Measurements from ENCODE around the gene RAMP3.
A peak's percentile ranks its signal among the peaks of the same experiment; 100 is the strongest.
"Not testable (repeated sequence)": the region's sequence is repeated elsewhere in the genome, so short reads cannot be mapped to it uniquely, and the experiment has no call there.

The RAMP3 gene

DNA sequence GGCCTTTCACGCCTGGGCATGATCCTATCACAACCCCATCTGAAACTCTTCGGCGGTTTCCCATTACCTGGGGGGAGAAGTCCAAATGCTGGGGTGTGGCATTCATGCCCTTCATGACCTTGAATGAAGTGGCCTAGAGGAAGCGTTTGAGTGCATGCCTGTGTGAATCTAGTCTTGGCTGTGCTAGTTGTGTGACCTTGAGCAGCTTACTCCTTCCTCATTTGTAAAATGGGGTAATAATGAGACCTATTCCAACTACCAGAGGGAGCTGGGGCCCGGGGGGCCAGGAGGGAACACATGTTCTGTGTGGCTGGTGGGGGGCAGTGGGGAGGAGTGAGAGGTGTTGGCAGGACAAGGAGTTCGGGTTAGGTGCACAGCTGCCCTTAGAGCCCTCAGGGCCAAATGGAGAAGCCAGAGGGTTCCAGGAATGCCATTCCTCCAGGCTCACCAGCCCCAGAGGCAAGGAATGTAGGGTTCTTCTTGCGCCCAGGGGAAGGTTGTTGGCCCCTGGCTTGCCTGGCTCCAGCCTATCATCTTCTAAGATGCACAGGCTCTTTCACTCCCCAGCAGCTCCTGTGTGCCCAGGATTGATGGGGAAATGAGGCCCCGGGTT, 24.8 kb upstream of the RAMP3 start:
- no peak for DNase-seq

DNA sequence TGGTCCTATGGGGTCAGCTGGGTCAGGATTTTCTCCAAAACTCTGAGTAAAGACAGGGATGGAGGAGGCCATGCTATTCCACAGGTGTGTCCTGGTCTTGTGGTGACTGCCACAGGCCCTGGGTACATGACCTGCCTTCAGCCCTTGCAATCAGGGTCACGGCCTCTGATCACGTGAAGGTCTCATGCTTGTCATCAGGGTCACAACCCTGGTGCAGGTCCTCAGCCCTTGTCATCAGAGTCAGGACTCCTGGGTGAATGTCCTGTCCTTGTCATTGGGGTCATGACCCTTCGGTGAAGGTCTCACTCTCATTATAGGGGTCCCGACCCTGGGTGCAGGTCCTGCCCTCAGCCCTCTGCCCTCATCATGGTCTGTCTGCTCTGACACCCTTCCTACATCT, 24.2 kb upstream of the RAMP3 start:
- DNase-seq = no peak

DNA sequence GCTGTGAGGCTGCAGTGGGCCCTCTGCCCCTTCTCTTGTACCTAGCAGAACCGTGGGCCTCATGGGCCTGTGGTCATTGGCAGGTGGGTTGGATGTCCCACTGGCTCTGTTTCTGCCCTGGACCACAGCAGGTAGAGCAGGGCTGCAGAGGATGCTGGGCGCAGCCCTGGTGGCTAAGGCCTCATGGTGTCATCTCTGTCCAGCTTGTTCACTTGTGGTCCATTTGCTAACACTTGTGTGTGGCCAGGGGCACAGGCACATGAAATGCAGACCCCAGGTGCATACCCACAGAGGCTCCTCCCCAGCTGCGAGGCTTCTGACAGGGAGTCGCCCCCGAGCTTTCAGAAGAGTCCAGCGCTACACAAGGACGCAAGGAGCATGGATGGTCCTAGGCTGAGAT, 23.7 kb upstream of the RAMP3 start:
- no peak for DNase-seq

DNA sequence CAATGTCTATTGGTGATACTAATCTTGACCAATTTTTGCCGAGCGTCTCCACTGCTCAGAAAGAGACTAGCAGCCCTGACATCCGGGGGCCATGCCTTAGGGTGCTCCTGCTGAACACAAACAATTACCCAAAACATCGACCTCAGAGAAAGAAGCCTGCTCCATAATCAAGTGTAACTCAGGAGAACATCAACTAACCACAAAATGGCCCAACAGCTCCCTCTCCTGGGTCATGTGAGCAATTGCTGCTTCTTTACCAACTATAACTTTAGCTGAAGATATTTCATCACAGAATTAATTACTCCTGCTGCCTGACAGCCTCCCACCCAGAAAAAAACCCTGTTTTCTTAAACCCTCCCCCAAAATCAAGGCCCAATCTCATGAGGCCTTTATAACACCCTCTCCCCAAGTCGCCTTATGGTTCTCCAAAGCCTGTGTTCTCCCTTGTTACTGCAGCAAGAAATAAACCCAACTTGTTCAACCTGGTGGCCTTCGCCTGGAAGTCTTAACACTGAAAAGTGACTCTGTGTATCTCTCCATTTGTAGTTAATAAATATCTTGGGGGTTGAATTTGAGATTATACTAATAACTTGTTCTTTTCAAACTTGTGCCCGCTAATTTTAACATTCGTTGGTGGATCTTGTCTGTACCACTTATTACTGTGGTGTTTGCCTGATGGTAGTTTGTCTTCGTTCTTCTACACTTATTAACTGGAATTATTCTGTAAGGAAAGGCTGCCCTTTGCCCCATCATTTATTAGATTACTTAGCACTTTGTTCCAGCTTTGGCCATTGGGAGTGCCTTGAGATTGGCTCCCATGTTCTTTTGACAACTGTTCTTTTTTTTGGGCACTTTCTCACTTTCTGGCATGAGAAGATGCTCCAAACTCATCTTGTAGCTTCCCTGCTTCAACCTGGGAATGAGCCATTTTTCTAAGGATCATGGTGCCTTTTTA, 21.2 kb upstream of the RAMP3 start:
- peak; percentile 54 for DNase-seq

DNA sequence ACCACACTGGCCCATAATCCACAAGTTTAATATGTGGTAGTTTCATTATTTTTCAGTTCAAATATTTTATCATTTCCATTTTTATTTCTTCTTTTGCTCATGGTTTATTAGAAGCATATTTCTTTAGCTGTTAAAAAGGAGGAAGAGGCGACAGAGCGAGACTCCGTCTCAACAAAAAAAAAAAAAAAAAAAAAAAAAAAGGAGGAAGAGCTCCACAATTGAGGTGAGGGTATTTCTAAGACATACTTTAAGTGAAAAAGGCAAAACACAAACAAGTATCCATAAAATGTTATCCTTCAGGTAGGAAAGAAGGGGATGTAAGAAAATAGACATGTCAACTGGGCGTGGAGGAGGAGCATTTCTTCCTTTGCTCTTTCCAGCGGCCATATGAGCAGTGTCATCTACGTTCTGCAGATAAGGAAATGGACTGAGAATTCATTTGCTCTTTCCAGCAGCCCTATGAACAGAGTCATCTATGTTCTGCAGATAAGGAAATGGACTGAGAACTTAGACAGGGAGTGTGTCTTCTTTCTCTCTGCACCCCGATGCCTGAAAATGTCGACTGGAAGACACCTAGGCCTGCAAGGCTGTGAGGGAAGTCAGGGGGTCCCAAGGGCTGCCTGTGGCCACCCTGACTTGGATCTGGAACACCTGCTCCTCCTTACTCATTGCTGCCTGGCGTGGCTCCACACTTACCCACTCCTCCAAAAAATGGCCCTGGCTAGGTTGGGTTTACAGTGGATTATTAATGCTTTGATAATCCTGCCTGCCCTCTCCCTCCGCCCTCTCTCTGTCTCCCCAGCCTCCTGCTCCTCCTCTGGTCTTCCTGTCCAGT, 18.9 kb upstream of the RAMP3 start:
- no peak for DNase-seq

DNA sequence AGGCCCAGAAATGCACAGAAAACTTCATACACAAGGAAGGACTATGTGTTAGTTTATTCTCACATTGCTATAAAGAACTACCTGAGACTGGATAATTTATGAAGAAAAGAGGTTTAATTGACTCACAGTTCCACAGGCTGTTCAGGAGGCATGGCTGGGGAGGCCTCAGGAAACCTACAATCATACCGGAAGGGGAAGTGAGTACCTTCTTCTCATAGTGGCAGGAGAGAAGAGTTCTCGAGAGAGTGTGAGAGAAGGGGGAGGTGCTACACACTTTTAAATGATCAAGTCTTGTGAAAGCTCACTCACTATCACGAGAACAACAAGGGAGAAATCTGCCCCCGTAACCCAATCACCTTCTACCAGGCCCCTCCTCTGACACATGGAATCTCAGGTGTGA, 16.8 kb upstream of the RAMP3 start:
- no peak for DNase-seq

DNA sequence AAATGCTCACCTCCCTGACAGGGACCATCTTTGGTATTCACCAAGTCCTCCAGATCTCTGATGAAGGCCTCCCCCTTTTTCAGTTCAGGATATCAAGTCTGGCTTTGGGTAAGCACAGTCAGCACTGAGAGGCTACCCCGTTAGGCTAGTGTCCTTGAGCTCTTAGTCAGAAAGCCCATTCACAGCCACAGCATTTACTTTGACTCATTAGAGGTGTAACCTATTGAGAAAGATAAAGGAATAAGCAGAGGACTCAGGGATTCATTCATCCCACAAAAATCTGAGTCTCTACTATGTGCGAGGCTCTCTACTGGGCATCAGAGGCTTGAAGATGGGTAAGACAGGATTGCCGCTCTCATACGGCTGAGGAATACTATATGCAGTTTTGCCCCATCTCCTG, 14.0 kb upstream of the RAMP3 start:
- DNase-seq = no peak

DNA sequence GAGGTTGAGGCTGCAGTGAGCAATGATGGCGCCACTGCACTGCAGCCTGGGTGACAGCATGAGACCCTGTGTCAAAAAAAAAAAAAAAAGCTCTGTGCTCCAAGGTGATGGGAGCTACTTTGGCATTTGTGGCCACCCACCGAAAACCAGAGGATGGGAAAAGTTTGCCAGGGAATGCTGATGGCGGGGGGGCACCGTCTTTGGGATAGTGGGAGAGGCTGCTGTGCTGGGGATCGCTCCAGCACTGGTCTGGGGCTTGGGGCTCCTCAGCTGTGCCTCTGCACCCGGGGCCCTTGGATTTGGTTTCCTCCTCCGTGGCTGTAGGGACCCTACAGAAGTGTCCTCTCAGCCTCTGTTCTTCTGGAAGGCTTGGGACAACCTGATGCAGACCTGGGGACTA, 11.7 kb upstream of the RAMP3 start:
- DNase-seq = no peak

DNA sequence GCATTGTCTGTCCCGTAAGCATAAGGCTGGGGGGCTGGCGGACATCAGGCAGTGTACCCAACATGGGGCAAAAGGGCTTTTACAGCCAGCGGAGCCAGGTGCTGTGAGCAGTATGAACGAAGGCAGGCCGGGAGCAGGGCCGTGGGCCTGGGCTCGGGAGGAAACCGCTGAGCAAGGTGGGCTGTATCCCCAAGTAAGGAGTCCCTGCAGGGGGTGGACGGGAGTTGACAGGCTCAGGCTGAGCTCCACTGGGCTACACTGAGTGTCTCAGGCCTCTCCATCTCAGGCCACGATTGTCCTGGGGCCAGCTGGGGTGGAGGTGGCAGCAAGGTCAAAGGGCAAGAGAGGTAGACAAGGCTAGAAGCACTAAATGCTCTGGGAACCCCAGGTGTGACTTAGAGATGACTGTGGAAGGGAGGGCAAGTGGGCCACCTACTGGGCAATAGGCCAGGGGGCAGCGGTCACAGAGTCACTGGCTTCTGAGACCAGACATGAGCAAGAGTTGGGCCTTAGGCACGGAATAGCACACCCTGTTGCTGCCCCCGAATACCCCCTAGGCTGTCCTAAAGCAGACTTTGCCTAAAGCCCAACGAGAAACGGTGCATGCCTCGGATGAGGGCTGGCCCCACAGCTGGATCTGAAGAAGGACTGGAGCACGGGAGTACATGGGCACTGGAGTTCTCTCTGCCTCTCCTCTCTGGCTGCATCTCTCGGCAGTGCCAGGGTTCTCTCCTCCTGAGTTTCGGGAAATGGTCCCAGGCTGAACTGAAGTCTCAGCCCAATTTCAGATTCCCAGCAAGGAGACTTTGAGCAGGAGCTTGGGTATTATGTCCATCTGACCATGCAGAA, 10.8 kb upstream of the RAMP3 start:
- DNase-seq = no peak

DNA sequence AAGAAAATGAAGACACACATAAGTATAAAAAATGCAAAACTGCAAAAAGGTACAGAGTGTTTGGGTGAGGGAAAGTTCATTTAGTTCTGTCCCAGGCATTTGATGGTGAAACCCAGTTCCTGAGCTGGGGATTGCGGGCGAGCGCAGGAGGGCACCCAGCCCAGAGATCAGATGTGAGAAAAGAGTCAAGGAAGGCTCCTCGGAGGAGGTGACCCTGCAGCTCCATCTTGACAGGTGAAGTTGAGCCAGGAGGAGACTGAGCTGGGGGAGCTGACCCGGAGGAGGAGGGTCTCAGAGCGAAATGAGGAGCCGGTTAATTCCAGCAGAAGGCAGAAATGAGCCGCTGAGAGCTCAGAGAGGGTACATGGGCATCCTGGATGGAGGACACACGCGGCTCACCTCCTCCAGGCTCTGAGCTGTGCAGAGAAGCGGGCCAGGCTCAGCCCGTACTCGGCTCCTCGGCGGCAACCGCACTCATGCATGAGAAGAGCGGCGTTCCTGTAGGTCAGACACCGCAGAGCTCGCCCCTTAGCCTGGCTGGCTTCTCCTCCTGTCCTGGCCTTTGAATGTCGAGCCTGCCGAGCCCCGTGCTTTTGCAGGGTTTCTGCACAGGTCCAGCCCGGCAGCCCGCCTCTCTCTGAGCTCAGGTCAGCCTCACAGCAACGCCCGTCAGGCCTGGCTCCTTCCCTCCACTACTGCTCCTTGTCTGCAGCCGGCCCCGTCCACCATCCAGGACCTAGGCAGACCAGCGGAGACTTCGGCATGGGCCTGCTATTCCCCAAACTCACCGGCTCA, 9.5 kb upstream of the RAMP3 start:
- no peak for DNase-seq

DNA sequence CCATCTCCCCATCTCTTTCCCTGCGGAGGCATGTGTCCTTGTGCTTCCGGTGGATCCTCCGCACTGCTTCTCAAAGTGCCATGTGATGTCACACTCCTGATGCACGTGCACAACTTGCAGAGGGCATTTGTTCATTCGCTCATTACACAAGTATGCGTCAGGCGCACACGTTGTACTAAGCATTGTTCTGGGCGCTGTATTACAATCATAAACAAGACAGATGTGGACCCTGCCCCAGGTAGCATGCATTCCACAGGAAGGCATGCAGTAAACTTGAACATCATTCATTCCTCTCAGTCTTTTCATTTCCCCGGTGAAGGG, 9.0 kb upstream of the RAMP3 start:
- no peak for DNase-seq

DNA sequence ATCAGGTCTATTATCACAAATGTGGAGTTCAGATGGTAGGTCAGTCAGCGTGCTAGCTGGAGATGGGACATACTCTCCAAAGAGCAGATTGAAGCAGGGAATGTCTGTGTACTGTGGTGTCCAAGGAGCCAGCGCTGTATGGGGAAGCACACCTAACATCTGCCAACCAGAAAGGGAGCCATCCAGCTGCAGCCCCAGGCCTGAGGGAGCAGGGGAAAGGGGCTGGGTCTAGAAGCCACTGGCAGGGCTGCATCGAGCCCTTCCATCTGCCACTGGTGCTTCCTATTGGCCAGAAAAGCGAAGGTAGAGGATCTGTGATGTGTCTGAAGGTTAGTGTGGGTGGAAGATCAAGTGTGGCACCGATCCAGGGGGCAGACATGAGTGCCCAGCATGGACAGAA, 8.0 kb upstream of the RAMP3 start:
- no peak for DNase-seq

DNA sequence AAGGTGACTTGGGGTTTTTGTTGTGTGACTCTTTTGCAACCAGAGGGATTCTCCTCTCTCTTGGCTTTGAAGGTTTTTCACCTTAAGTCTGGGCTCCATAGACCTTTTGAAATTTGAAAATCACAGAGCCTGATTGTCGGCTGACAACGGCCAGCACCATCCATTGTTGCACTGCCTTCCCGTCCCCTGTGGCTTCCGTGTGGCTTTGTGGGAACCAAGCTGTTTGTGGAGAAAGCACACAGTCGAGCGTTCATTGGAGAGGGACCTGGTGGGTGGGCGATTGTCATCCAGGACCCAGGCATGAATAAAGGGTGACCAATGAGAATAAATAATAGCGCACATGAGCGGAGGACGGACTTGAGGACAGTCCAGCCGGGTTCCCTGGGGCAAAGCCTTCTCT, 7.4 kb upstream of the RAMP3 start:
- no peak for DNase-seq

DNA sequence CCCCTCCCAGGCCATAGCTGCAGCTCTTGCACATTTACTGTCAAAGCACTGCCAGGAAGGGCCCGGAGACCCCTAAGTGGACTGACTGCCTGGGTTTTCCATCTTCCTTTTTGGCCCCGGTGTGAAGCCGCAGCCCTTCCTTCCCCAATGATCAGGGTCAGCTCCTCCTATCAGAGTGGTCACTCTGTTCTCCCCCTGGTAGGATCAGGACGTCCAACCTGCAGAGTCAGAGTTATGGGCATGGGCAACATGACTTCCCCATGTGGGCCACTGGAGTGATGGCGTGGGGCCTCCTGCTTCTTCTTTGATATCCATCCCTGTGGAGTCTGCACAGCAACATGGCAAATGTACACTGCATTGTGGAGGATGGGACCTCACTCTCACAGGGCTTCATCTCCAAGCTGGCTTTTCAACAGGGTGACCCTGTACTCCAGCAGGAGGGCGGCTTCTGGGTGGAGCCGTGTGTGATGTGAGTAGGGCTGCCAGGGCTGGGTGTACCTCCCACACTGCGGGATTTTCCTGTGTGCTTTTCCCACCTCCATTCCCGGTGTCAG, 6.4 kb upstream of the RAMP3 start:
- no peak for DNase-seq

DNA sequence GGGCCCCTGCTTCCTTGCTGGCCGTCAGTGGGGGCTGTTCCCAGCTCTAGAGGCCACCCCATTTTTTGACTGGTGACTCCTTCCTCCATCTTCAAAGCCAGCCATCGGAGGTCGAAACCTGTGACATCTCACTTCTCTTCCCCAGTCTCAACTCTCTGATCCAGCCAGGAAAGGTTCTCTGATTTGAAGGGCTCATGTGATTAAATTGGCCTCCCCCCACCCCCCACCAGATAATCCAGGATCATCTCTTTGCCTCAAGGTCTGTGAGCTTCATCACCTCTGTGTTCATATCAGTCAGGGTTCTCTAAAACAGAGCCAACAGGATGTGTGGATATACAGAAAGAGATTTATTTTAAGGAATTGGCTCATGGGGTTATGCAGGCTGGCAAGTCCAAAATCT, 5.6 kb upstream of the RAMP3 start:
- DNase-seq = no peak

DNA sequence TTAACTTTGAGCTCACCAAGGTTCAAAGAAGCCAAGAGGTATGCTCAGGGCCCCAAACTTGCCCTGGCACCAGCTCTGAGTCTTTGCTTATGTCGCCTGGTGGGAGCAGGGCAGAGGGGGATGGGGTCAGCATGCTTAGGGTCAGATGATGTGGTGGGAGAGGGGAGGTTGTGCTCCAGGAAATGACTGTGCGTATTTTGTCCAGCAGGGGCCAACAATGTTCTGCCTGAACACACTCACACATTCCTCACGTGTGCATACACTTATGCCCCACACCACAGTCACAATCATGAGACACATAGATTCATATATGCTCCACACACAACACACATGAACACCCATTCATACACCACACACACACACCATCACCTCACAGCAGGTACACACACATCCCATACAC, 4.4 kb upstream of the RAMP3 start:
- DNase-seq = no peak

DNA sequence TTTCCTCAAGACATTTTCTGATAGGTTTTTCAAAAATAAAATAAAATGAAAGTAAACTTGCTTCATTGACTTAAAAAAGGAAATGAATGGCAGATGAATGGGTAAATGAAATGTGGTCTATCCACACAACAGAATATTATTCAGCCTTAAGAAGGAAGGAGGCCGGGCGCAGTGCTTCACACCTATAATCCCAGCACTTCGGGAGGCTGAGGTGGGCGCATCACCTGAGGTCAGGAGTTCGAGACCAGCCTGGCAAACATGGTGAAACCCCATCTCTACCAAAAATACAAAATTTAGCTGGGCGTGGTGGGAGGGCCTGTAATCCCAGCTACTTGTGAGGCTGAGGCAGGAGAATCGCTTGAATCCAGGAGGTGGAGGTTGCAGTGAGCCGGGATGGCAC, 3.7 kb upstream of the RAMP3 start:
- DNase-seq = not testable (repeated sequence)

DNA sequence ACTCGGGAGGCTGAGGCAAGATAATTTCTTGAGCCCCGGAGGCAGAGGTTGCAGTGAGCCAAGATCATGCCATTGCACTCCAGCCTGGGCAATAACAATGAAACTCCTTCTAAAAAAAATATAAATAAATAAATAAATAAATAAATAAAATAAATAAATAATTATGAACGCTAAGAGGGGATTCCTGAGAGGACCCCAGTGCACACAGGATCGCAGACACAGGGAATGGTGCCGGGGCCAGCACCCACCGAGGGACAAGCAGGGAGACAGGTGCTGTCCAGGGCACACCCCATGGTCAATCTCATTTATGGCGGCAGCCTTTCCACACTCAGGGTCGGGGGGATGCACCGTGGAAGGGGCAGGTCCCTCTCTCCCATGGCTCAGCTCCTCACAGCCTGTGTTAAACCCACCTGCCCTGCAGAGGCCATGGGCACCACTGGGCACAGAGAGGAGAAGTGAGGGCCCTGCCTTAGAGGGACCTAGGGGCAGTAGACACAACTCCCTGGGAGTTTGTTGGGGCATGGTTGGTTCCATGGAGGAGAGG, 2.2 kb upstream of the RAMP3 start:
- no peak for DNase-seq

DNA sequence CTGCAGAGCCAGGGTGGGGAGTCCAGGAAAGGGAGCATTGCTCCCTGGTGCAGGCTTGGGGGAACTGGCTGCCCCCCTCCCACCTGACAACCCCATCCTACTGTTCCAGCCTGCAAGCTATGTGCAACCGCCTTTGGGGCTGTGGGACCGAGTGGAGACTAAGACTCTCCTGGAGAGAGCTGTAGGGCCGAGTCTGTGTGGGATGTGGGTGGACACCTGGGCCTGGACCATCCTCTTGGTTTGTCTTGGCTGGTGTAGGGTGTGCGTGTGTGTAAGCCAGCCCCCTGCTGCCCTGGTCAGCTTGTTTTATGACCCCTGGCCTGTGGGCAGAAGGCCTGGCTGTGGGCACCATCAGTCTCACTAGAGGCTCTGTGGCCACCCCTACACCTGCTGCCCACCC, 1.6 kb upstream of the RAMP3 start:
- no peak for DNase-seq

DNA sequence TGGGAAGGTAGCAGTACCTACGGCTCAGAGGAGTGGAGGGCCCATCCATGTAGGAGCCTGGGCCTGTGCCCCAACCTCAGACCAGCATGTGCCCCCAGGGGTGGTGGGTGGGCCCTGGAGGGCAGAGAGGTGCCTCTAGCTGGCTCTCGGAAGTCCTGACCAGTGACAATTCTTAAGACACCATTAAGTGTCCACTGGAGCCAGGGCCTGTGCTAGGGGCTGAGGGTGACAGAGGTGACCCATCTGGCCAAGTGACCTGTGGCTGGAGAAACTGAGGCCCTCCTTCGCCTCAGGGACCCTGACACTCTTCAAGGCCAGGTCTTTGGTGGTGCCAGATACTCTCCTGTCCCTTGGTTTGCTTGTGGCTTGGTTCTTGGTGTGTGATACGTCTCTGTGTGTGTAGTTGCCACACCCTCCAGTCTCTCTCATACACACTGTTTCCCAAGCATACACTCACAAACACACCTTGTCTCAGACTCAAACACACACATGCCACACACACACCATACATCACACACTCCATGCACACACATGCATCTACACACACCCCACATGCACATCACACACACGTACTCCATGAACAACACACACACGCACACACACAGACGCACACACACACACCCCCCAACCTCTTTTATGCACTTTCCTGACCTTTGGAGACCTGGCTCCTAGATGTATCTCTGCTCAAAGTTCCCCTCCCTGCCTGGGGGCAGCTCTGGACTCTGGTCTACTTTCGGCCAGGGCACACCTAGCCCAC, 897 bp upstream of the RAMP3 start:
- no peak for DNase-seq

DNA sequence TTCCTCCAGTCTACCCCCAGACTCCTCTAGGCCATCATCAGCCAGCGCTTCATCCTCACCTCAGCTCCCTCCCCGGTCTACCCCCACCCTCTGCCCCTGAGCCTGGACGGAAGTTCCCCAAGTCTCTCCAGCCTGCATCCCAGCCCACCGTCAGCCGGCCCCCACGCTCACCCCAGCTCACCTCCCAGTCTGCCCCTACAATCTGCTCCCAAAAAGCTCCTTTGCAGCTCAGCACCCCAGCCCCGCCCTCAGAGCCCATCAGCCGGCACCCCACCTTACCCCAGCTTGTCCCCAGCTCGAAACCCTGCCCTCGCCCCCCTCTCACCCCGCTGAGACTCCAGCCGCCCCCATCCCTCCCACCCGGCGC, 322 bp upstream of the RAMP3 start:
- no peak for DNase-seq
